HepG2 (cell line): ENCODE data around the gene PTTG1. TPM values are rescaled to one million over a fixed set of nuclear protein-coding genes. Genes with fewer than 3 reads are reported as not detected.
A peak's percentile ranks its signal among the peaks of the same experiment; 100 is the strongest.

ENCODE experiments used
- CHCHD3 ChIP-seq: sonication (generic); formaldehyde crosslinking; IDR thresholded peaks from 2 replicates; pipeline ENCODE4 v1.8.0; 2022; ENCODE audit warnings: mild to moderate bottlenecking, missing genetic modification reagents, moderate library complexity
- EEA1 ChIP-seq: sonication (generic); formaldehyde crosslinking; IDR thresholded peaks from 2 replicates; pipeline ENCODE4 v1.5.1; 2020; ENCODE audit warnings: mild to moderate bottlenecking, missing genetic modification reagents, borderline replicate concordance
- HHEX ChIP-seq: IDR thresholded peaks from 2 replicates; pipeline ENCODE4 v1.6.1; 2016; ENCODE audit warnings: control low read depth
- KDM3A ChIP-seq: IDR thresholded peaks from 2 replicates; pipeline ENCODE4 v1.6.1; 2018; ENCODE audit warnings: low read depth, missing compliant biosample characterization
- KLF9 ChIP-seq: IDR thresholded peaks from 2 replicates; pipeline ENCODE4 v1.6.1; 2016; ENCODE audit warnings: low read depth
- MED13 ChIP-seq: sonication (generic); formaldehyde crosslinking; IDR thresholded peaks from 2 replicates; pipeline ENCODE4 v1.5.0; 2020; ENCODE audit warnings: missing genetic modification reagents
- NFKB2 ChIP-seq: sonication (generic); formaldehyde crosslinking; IDR thresholded peaks from 2 replicates; pipeline ENCODE4 v1.4.0; 2020; ENCODE audit warnings: missing genetic modification reagents, borderline replicate concordance
- NR3C1 ChIP-seq: sonication (generic); formaldehyde crosslinking; IDR thresholded peaks from 2 replicates; pipeline ENCODE4 v1.4.0; 2020; ENCODE audit warnings: missing genetic modification reagents
- RELA ChIP-seq: sonication (generic); formaldehyde crosslinking; IDR thresholded peaks from 2 replicates; pipeline ENCODE4 v1.4.0; 2020; ENCODE audit warnings: missing genetic modification reagents
- SMAD3 ChIP-seq: sonication (generic); formaldehyde crosslinking; IDR thresholded peaks from 2 replicates; pipeline ENCODE4 v1.4.0; 2020; ENCODE audit warnings: missing genetic modification reagents
- SSRP1 ChIP-seq: IDR thresholded peaks from 2 replicates; pipeline ENCODE4 v1.6.1; 2016; ENCODE audit warnings: control low read depth
- STAG1 ChIP-seq: sonication (generic); formaldehyde crosslinking; IDR thresholded peaks from 2 replicates; pipeline ENCODE4 v1.4.0; 2020; ENCODE audit warnings: missing genetic modification reagents
- STAT5B ChIP-seq: sonication (generic); formaldehyde crosslinking; IDR thresholded peaks from 2 replicates; pipeline ENCODE4 v1.4.0; 2020; ENCODE audit warnings: missing genetic modification reagents
- TEAD2 ChIP-seq: sonication (generic); formaldehyde crosslinking; IDR thresholded peaks from 2 replicates; pipeline ENCODE4 v1.9.0; 2021; ENCODE audit warnings: missing genetic modification reagents
- TIGD3 ChIP-seq: sonication (generic); formaldehyde crosslinking; IDR thresholded peaks from 2 replicates; pipeline ENCODE4 v1.5.1; 2020; ENCODE audit warnings: mild to moderate bottlenecking, missing genetic modification reagents, borderline replicate concordance
- TOPORS ChIP-seq: sonication (generic); formaldehyde crosslinking; IDR thresholded peaks from 2 replicates; pipeline ENCODE4 v1.8.0; 2023; ENCODE audit warnings: mild to moderate bottlenecking, missing genetic modification reagents
- ZBTB26 ChIP-seq: IDR thresholded peaks from 2 replicates; pipeline ENCODE4 v1.6.1; 2016; ENCODE audit warnings: missing compliant biosample characterization, missing genetic modification reagents, borderline replicate concordance
- ZBTB7B ChIP-seq: sonication (generic); formaldehyde crosslinking; IDR thresholded peaks from 2 replicates; pipeline ENCODE4 v1.4.0; 2020; ENCODE audit warnings: missing genetic modification reagents
- ZHX1 ChIP-seq: sonication (generic); formaldehyde crosslinking; IDR thresholded peaks from 2 replicates; pipeline ENCODE4 v1.8.1; 2022; ENCODE audit warnings: low read depth, mild to moderate bottlenecking, missing genetic modification reagents
- ZIK1 ChIP-seq: sonication (generic); formaldehyde crosslinking; IDR thresholded peaks from 2 replicates; pipeline ENCODE4 v1.5.0; 2020; ENCODE audit warnings: mild to moderate bottlenecking, low read depth, missing genetic modification reagents, borderline replicate concordance
- ZNF12 ChIP-seq: sonication (generic); formaldehyde crosslinking; IDR thresholded peaks from 2 replicates; pipeline ENCODE4 v1.5.0; 2020; ENCODE audit warnings: missing genetic modification reagents
- ZNF34 ChIP-seq: sonication (generic); formaldehyde crosslinking; IDR thresholded peaks from 2 replicates; pipeline ENCODE4 v1.4.0; 2020; ENCODE audit warnings: mild to moderate bottlenecking, missing genetic modification reagents, borderline replicate concordance
- ZNF558 ChIP-seq: sonication (generic); formaldehyde crosslinking; IDR thresholded peaks from 2 replicates; pipeline ENCODE4 v1.9.0; 2022; ENCODE audit warnings: mild to moderate bottlenecking, missing genetic modification reagents, borderline replicate concordance
- ZNF607 ChIP-seq: sonication (generic); formaldehyde crosslinking; IDR thresholded peaks from 2 replicates; pipeline ENCODE4 v1.5.1; 2020; ENCODE audit warnings: missing genetic modification reagents, mild to moderate bottlenecking, borderline replicate concordance
- polyA plus RNA-seq, 8 experiments: library from polyadenylated mRNA; depleted of rRNA in 3 of 8; stranded (reverse) in 7 of 8; unstranded in 1 of 8; fragments of >200 nt; fragmentation: Illumina TruSeq in 4 of 8; extraction: Trizol in 4 of 8; gene quantifications; 2 replicates each; pipeline versions ENCODE4 v1.2.1 to v1.2.3, GENCODE V29; 2011 to 2016; ENCODE audit warnings: low read depth in 4 of 8, missing spikeins in 1 of 8, mixed read lengths in 1 of 8; ENCODE audit not compliant: insufficient read depth in 1 of 8
- total RNA-seq, 5 experiments: library from RNA; depleted of rRNA; stranded (reverse); fragments of >200 nt; fragmentation: Illumina TruSeq; extraction: Trizol; gene quantifications; 2 replicates each; pipeline ENCODE4 v1.2.3, GENCODE V29; 2016; ENCODE audit warnings: low read depth in 1 of 5
- TF ChIP-seq, protein P1 (sequence below): sonication (generic); formaldehyde crosslinking; IDR thresholded peaks from 2 replicates; pipeline ENCODE4 v1.4.0; 2020; ENCODE audit warnings: missing genetic modification reagents

Gene PTTG1
- total and polyA plus RNA-seq, 2 of the 13 experiments (the other 11 are each of a cell fraction or from before 2014, with no cell fraction given) = 102 to 161 TPM

GRCh38 chr5:160418561-160419457, 2.8 kb upstream of the PTTG1 start, which contains the start of gene SLU7 (continued):
- TF ChIP-seq NFKB2 (CRISPR knock-in tag) (no peak), STAG1 (no peak), ZNF34 (CRISPR knock-in tag) (no peak), SMAD3 (CRISPR knock-in tag) (no peak), ZNF558 (CRISPR knock-in tag) (no peak; the same call in 1 of the 2 replicates), ZBTB26 (CRISPR knock-in tag) (no peak), ZIK1 (CRISPR knock-in tag) (no peak), KLF9 (CRISPR knock-in tag) (no peak), MED13 (CRISPR knock-in tag) (no peak), EEA1 (CRISPR knock-in tag) (no peak), TIGD3 (no peak), SSRP1 (CRISPR knock-in tag) (no peak), CHCHD3 (CRISPR knock-in tag) (0 out of 2 replicates have a peak, but pooled peaks have one; percentile 27), NR3C1 (no peak), STAT5B (no peak), TEAD2 (CRISPR knock-in tag) (no peak), TOPORS (CRISPR knock-in tag) (no peak), KDM3A (CRISPR knock-in tag) (no peak), ZNF607 (peak; percentile 55; the same call in 1 of the 2 replicates), ZHX1 (CRISPR knock-in tag) (no peak), ZNF12 (CRISPR knock-in tag) (no peak), ZBTB7B (CRISPR knock-in tag) (no peak), RELA (CRISPR knock-in tag) (0 out of 2 replicates have a peak, but pooled peaks have one; percentile 43), HHEX (CRISPR knock-in tag) (no peak)
- TF ChIP-seq, protein P1, sequence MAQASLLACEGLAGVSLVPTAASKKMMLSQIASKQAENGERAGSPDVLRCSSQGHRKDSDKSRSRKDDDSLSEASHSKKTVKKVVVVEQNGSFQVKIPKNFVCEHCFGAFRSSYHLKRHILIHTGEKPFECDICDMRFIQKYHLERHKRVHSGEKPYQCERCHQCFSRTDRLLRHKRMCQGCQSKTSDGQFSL (CRISPR knock-in tag) = no peak
